Measurements from ENCODE around the gene TXNL4A.

Gene TXNL4A

GRCh38 chr18:79938196-79938595, 50.2 kb downstream of the TXNL4A start:
- TF ChIP-seq, protein P1, sequence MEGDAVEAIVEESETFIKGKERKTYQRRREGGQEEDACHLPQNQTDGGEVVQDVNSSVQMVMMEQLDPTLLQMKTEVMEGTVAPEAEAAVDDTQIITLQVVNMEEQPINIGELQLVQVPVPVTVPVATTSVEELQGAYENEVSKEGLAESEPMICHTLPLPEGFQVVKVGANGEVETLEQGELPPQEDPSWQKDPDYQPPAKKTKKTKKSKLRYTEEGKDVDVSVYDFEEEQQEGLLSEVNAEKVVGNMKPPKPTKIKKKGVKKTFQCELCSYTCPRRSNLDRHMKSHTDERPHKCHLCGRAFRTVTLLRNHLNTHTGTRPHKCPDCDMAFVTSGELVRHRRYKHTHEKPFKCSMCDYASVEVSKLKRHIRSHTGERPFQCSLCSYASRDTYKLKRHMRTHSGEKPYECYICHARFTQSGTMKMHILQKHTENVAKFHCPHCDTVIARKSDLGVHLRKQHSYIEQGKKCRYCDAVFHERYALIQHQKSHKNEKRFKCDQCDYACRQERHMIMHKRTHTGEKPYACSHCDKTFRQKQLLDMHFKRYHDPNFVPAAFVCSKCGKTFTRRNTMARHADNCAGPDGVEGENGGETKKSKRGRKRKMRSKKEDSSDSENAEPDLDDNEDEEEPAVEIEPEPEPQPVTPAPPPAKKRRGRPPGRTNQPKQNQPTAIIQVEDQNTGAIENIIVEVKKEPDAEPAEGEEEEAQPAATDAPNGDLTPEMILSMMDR (IDR thresholded peaks at IDR 0.05; ENCODE audit: insufficient read depth, low read length, poor library complexity, severe bottlenecking): no peak
- TF ChIP-seq EZH2phosphoT487 (conservative IDR thresholded peaks at IDR 0.05; ENCODE audit: low read length): no peak
- Histone ChIP-seq H3K9me2 (replicated peaks; ENCODE audit: insufficient read depth, low read length) (no peaks in the 10 kb centered on the region), H3F3A (ENCODE audit: insufficient read depth) (no peaks in the 10 kb centered on the region), H3K36me3 (ENCODE audit: low read length) (peaks cover 9% of the 10 kb centered on the region), H3K9me3 (ENCODE audit: insufficient read depth, low read length) (peaks cover 7% of the 10 kb centered on the region; the same call in 1 of the 2 replicates), H3K4me2 (ENCODE audit: low read depth, low read length, poor library complexity, severe bottlenecking) (no peak overlapping the region), H4K20me1 (ENCODE audit: low read depth, low read length) (no peaks in the 10 kb centered on the region), H2AFZ (ENCODE audit: low read depth, low read length, severe bottlenecking) (no peak overlapping the region), H3K27me3 (ENCODE audit: low read length) (no peaks in the 10 kb centered on the region), H3K27ac (ENCODE audit: low read depth, low read length) (no peak overlapping the region), H3K4me3 (ENCODE audit: insufficient read depth, low read length, poor library complexity, severe bottlenecking) (no peak overlapping the region), H3K9ac (ENCODE audit: low read length) (no peak overlapping the region), H3K79me2 (ENCODE audit: insufficient read depth, low read length) (peaks cover 28% of the 10 kb centered on the region; the same call in 1 of the 2 replicates)

GRCh38 chr18:79937103-79937860, 51.1 kb downstream of the TXNL4A start:
- TF ChIP-seq, protein P1 (IDR thresholded peaks at IDR 0.05; ENCODE audit: insufficient read depth, low read length, poor library complexity, severe bottlenecking): no peak
- no peak for TF ChIP-seq EZH2phosphoT487 (conservative IDR thresholded peaks at IDR 0.05; ENCODE audit: low read length)
- Histone ChIP-seq H3K9ac (ENCODE audit: low read length) (no peak overlapping the region), H4K20me1 (ENCODE audit: low read depth, low read length) (no peaks in the 10 kb centered on the region), H3K9me3 (ENCODE audit: insufficient read depth, low read length) (peaks cover 14% of the 10 kb centered on the region; the same call in 1 of the 2 replicates), H2AFZ (ENCODE audit: low read depth, low read length, severe bottlenecking) (no peak overlapping the region), H3K27me3 (ENCODE audit: low read length) (no peaks in the 10 kb centered on the region), H3K27ac (ENCODE audit: low read depth, low read length) (no peak overlapping the region), H3K36me3 (ENCODE audit: low read length) (peaks cover 15% of the 10 kb centered on the region), H3K4me2 (ENCODE audit: low read depth, low read length, poor library complexity, severe bottlenecking) (no peak overlapping the region), H3K4me3 (ENCODE audit: insufficient read depth, low read length, poor library complexity, severe bottlenecking) (no peak overlapping the region), H3K9me2 (replicated peaks; ENCODE audit: insufficient read depth, low read length) (no peaks in the 10 kb centered on the region), H3F3A (ENCODE audit: insufficient read depth) (no peaks in the 10 kb centered on the region), H3K79me2 (ENCODE audit: insufficient read depth, low read length) (peaks cover 28% of the 10 kb centered on the region)

- no peak overlapping the region for H3K9ac ChIP-seq (ENCODE audit: low read length)
- H3K36me3 ChIP-seq (ENCODE audit: low read length): peaks cover 20% of the 10 kb centered on the region
- H2AFZ ChIP-seq (ENCODE audit: low read depth, low read length, severe bottlenecking): no peak overlapping the region
- no peak overlapping the region for H3K27ac ChIP-seq (ENCODE audit: low read depth, low read length)
- H3K4me3 ChIP-seq (ENCODE audit: insufficient read depth, low read length, poor library complexity, severe bottlenecking): no peak overlapping the region
- H3K9me2 ChIP-seq (replicated peaks; ENCODE audit: insufficient read depth, low read length): no peaks in the 10 kb centered on the region
- TF ChIP-seq, protein P1 (IDR thresholded peaks at IDR 0.05; ENCODE audit: insufficient read depth, low read length, poor library complexity, severe bottlenecking): no peak
- TF ChIP-seq EZH2phosphoT487 (conservative IDR thresholded peaks at IDR 0.05; ENCODE audit: low read length): no peak
- no peaks in the 10 kb centered on the region for H4K20me1 ChIP-seq (ENCODE audit: low read depth, low read length)
- H3K27me3 ChIP-seq (ENCODE audit: low read length): no peaks in the 10 kb centered on the region
- no peaks in the 10 kb centered on the region for H3F3A ChIP-seq (ENCODE audit: insufficient read depth)
- peaks cover 16% of the 10 kb centered on the region; the same call in 1 of the 2 replicates for H3K9me3 ChIP-seq (ENCODE audit: insufficient read depth, low read length)
- H3K79me2 ChIP-seq (ENCODE audit: insufficient read depth, low read length): peaks cover 28% of the 10 kb centered on the region
- no peak overlapping the region for H3K4me2 ChIP-seq (ENCODE audit: low read depth, low read length, poor library complexity, severe bottlenecking)
These were observed 51.7 kb downstream of the TXNL4A start for GRCh38 chr18:79936641-79937040.

Data from SU-DHL-6 (cell line).